ENCODE results near the gene FAM131B. TPM values are rescaled to one million over a fixed set of nuclear protein-coding genes. Genes with fewer than 3 reads are reported as not detected.
A peak's percentile ranks its signal among the peaks of the same experiment; 100 is the strongest.

FAM131B gene
- total RNA-seq, 1 donor, result 1.4 TPM

GRCh38 chr7:143304938-143305337 is 57.6 kb downstream of the FAM131B start:
- H3K36me3 ChIP-seq (ENCODE audit: insufficient read depth, low read length), result peaks cover 77% of the 10 kb centered on the region

GRCh38 chr7:143303733-143304132 is 58.8 kb downstream of the FAM131B start:
- H3K36me3 ChIP-seq (ENCODE audit: insufficient read depth, low read length), result peaks cover 84% of the 10 kb centered on the region
- H3K79me2 ChIP-seq (ENCODE audit: insufficient read depth, low read length), result no peaks in the 10 kb centered on the region
- no peak overlapping the region for H2AFZ ChIP-seq (ENCODE audit: low read length)
- no peaks in the 10 kb centered on the region for H4K20me1 ChIP-seq (ENCODE audit: insufficient read depth, low read length)
- no peak for TF ChIP-seq CTCF (IDR thresholded peaks at IDR 0.05; ENCODE audit: extremely low read depth, low read depth, low read length)
- no peak overlapping the region for H3K27ac ChIP-seq (ENCODE audit: low read depth, low read length)
- H3K9me3 ChIP-seq (ENCODE audit: low read depth, low read length), result no peaks in the 10 kb centered on the region
- H3K4me2 ChIP-seq (ENCODE audit: insufficient read depth, low read length), result no peak overlapping the region
- H3K4me3 ChIP-seq (ENCODE audit: insufficient read depth, low read length), result no peak overlapping the region
- H3K4me1 ChIP-seq (ENCODE audit: insufficient read depth, low read length), result no peaks in the 10 kb centered on the region
- DNase-seq (ENCODE audit: insufficient read length, low spot score, missing footprints), result no peak
- no peaks in the 10 kb centered on the region for H3K27me3 ChIP-seq (ENCODE audit: insufficient read depth, low read length)

More at GRCh38 chr7:143304938-143305337, 57.6 kb downstream of the FAM131B start:
- DNase-seq (ENCODE audit: insufficient read length, low spot score, missing footprints), result peak; percentile 53
- TF ChIP-seq CTCF (IDR thresholded peaks at IDR 0.05; ENCODE audit: extremely low read depth, low read depth, low read length), result no peak
- Histone ChIP-seq H3K9me3 (ENCODE audit: low read depth, low read length) (no peaks in the 10 kb centered on the region), H3K27me3 (ENCODE audit: insufficient read depth, low read length) (no peaks in the 10 kb centered on the region), H3K4me2 (ENCODE audit: insufficient read depth, low read length) (no peak overlapping the region), H3K79me2 (ENCODE audit: insufficient read depth, low read length) (no peaks in the 10 kb centered on the region), H2AFZ (ENCODE audit: low read length) (no peak overlapping the region), H4K20me1 (ENCODE audit: insufficient read depth, low read length) (no peaks in the 10 kb centered on the region), H3K27ac (ENCODE audit: low read depth, low read length) (no peak overlapping the region), H3K4me1 (ENCODE audit: insufficient read depth, low read length) (no peaks in the 10 kb centered on the region), H3K4me3 (ENCODE audit: insufficient read depth, low read length) (no peak overlapping the region)

Small RNAs within 50 kb of the gene (small RNA-seq; reads per million reads assigned to genes)
- not detected for gene MIR6892

Other genes starting within 250 kb of the FAM131B start
- gene PIP, start 230.6 kb downstream of the FAM131B start, total RNA-seq, result not detected in 2 replicates
- gene TAS2R39, start 179.3 kb downstream of the FAM131B start, total RNA-seq, result not detected in 2 replicates
- not detected in 2 replicates for gene TAS2R40, start 140.7 kb downstream of the FAM131B start, total RNA-seq
- gene GSTK1, start 99.3 kb downstream of the FAM131B start, total RNA-seq, result 91.3 and 99.9 TPM in 2 replicates
- gene TMEM139, start 77.8 kb downstream of the FAM131B start, total RNA-seq, result not detected in 2 replicates
- 7.6 and 10.9 TPM in 2 replicates for gene CASP2, start 74.4 kb downstream of the FAM131B start, total RNA-seq
- under 0.01 TPM in 2 replicates for gene CLCN1, start 46.6 kb downstream of the FAM131B start, total RNA-seq
- gene ZYX, start 18.6 kb upstream of the FAM131B start, total RNA-seq, result 38.9 and 47.4 TPM in 2 replicates
- not detected in 2 replicates for gene EPHA1, start 46.1 kb upstream of the FAM131B start, total RNA-seq
- gene TAS2R60, start 80.7 kb upstream of the FAM131B start, total RNA-seq, result not detected in 2 replicates
- gene TAS2R41, start 115.2 kb upstream of the FAM131B start, total RNA-seq, result not detected in 2 replicates
- gene CTAGE15, start 209.1 kb upstream of the FAM131B start, total RNA-seq, result 0.88 TPM in 1 of 2 replicates, not detected in the other

All from osteoblast (primary cell).